Measurements from ENCODE around the gene GTPBP2. TPM values are rescaled to one million over a fixed set of nuclear protein-coding genes. Genes with fewer than 3 reads are reported as not detected.
"Not testable (repeated sequence)": the region's sequence is repeated elsewhere in the genome, so short reads cannot be mapped to it uniquely, and the experiment has no call there.

GTPBP2 gene
- 44.9 and 68.1 TPM in 2 replicates for total RNA-seq

- peak; percentile 76 for DNase-seq (ENCODE audit: extremely low read depth, low read depth, low spot score)
Observed at GRCh38 chr6:43629104-43629504, at the start of gene GTPBP2. Gene GTPBP2 (minus strand): TSS chr6:43629264. CDS start chr6:43629162, 102 bp downstream.

GRCh38 chr6:43678341-43678740 is 49.3 kb upstream of the GTPBP2 start:
- no peak for DNase-seq (ENCODE audit: extremely low read depth, low read depth, low spot score)

- no peak for DNase-seq (ENCODE audit: extremely low read depth, low read depth, low spot score)
Observed at GRCh38 chr6:43677759-43678158, 48.7 kb upstream of the GTPBP2 start.

GRCh38 chr6:43676962-43677606 is 48.0 kb upstream of the GTPBP2 start:
- DNase-seq (ENCODE audit: extremely low read depth, low read depth, low spot score) = no peak

GRCh38 chr6:43674921-43675320 is 45.9 kb upstream of the GTPBP2 start:
- DNase-seq (ENCODE audit: extremely low read depth, low read depth, low spot score) = no peak

- no peak for DNase-seq (ENCODE audit: extremely low read depth, low read depth, low spot score)
Observed at GRCh38 chr6:43674291-43674690, 45.2 kb upstream of the GTPBP2 start.

- no peak for DNase-seq (ENCODE audit: extremely low read depth, low read depth, low spot score)
Observed at GRCh38 chr6:43673444-43674084, 44.5 kb upstream of the GTPBP2 start.

GRCh38 chr6:43671801-43672690 is 43.0 kb upstream of the GTPBP2 start:
- no peak for DNase-seq (ENCODE audit: extremely low read depth, low read depth, low spot score)

GRCh38 chr6:43671011-43671800 is 42.1 kb upstream of the GTPBP2 start:
- DNase-seq (ENCODE audit: extremely low read depth, low read depth, low spot score) = no peak

GRCh38 chr6:43670623-43670986 is 41.5 kb upstream of the GTPBP2 start:
- DNase-seq (ENCODE audit: extremely low read depth, low read depth, low spot score) = no peak

- DNase-seq (ENCODE audit: extremely low read depth, low read depth, low spot score) = no peak
Observed at GRCh38 chr6:43669922-43670622, 41.0 kb upstream of the GTPBP2 start.

- no peak for DNase-seq (ENCODE audit: extremely low read depth, low read depth, low spot score)
Observed at GRCh38 chr6:43669050-43669921, 40.2 kb upstream of the GTPBP2 start.

GRCh38 chr6:43668151-43669028 is 39.3 kb upstream of the GTPBP2 start:
- DNase-seq (ENCODE audit: extremely low read depth, low read depth, low spot score) = no peak

GRCh38 chr6:43667245-43668150 is 38.4 kb upstream of the GTPBP2 start:
- DNase-seq (ENCODE audit: extremely low read depth, low read depth, low spot score) = no peak

- DNase-seq (ENCODE audit: extremely low read depth, low read depth, low spot score) = no peak
Observed at GRCh38 chr6:43666196-43666920, 37.3 kb upstream of the GTPBP2 start.

GRCh38 chr6:43665376-43665775 is 36.3 kb upstream of the GTPBP2 start:
- DNase-seq (ENCODE audit: extremely low read depth, low read depth, low spot score) = no peak

- DNase-seq (ENCODE audit: extremely low read depth, low read depth, low spot score) = not testable (repeated sequence)
Observed at GRCh38 chr6:43662948-43663347, 33.9 kb upstream of the GTPBP2 start.

Data from glomerular endothelial cell (primary cell).